ENCODE data around the gene CFAP68.
A peak's percentile ranks its signal among the peaks of the same experiment; 100 is the strongest.

The CFAP68 gene

DNA sequence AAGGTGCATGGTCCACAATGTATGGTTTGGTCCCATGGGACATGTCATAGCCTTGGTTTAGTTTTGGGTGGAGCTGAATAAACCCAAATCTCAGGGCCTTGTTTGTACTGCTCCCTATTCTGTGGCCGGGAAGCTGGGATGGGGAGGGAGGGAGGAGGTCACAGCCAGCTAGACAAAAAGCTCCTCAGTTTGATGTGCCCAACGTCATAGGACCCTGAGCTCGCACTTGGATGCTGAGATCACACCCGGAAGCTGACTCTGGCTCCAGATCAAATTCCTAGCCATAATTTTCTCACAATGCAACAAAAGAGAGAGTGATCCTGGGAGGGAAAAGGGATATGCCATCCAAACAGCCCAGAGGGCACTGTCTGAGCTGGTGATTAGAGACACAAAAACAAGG, 34.7 kb downstream of the CFAP68 start:
- H3K27me3 Mint-ChIP-seq = peaks cover 75 to 87% of the 10 kb centered on the region in 2 donors
- DNase-seq (no peak), ATAC-seq (replicated peaks) (no peak)
- no peak overlapping the region for H3K27ac Mint-ChIP-seq
- no peaks in the 10 kb centered on the region for H3K36me3 Mint-ChIP-seq (ENCODE audit: insufficient read depth)
- no peaks in the 10 kb centered on the region for H3K9me3 Mint-ChIP-seq
- no peak overlapping the region for H3K4me3 Mint-ChIP-seq
- peaks cover 0 to 2% of the 10 kb centered on the region in 2 donors for H3K4me1 Mint-ChIP-seq (ENCODE audit: low read depth in 2 of 2)

DNA sequence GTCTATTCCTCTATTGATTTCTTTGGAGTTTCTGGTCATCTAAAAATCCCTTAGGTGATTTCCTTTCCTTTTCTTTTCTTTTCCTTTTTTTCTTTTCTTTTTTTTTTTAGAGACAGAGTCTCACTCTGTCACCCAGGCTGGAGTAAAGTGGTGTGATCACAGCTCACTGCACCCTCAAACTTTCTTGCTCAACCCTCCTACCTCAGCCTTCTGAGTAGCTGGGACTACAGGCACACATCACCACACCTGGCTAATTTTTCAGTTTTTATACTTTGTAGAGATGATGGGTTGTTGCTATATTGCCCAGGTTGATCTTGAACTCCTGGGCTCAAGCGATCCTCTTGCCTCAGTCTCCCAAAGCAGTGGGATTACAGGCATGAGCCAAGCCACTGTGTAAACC, 37.4 kb downstream of the CFAP68 start:
- Mint-ChIP-seq H3K4me3 (no peak overlapping the region), H3K9me3 (no peaks in the 10 kb centered on the region), H3K36me3 (ENCODE audit: insufficient read depth) (no peaks in the 10 kb centered on the region), H3K27ac (no peak overlapping the region), H3K4me1 (ENCODE audit: low read depth in 2 of 2) (peaks cover 0 to 2% of the 10 kb centered on the region in 2 donors), H3K27me3 (peaks cover 60 to 68% of the 10 kb centered on the region in 2 donors)
- ATAC-seq (replicated peaks) = no peak
- DNase-seq = no peak

DNA sequence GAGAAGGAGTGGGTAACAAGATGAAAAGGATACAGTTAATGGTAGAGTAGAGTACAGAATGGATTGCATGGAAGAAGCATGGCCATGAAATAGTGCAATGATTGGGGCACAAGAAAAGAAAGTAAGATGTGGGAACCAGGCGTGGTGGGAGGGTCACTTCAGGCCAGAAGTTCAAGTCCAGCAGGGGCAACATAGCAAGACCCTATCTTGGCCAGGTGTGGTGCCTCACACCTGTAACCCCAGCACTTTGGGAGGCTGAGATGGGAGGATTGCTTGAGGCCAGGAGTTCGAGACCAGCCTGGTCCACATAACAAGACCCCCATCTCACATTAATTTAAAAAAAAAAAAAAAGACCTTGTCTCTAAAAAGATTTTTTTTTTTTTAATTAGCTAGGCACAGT, 38.0 kb downstream of the CFAP68 start:
- ATAC-seq (replicated peaks) (no peak), DNase-seq (no peak)
- Mint-ChIP-seq H3K27me3 (peaks cover 54 to 63% of the 10 kb centered on the region in 2 donors), H3K36me3 (ENCODE audit: insufficient read depth) (no peaks in the 10 kb centered on the region), H3K9me3 (no peaks in the 10 kb centered on the region), H3K4me1 (ENCODE audit: low read depth in 2 of 2) (peaks cover 0 to 2% of the 10 kb centered on the region in 2 donors), H3K27ac (no peak overlapping the region), H3K4me3 (no peak overlapping the region)

DNA sequence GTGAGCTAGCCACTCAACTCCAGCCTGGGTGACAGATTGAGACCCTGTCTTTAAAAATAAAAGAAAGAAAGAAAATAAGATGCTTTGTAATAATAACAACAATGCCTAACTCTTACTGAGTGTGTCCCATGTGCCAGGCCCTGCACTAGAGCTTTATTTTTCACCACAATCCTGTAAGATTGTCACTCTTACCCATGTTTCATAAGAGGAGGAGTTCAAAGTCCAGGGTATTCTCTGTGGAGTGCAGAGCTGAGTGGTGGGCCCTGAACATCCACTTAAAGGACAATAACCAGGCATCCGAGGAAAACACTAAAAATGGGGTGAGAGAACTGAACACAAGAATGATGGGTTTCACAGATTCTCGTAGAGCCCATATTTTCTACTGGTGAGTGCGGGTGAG, 38.4 kb downstream of the CFAP68 start:
- Mint-ChIP-seq H3K36me3 (ENCODE audit: insufficient read depth) (no peaks in the 10 kb centered on the region), H3K4me3 (no peak overlapping the region), H3K27me3 (peaks cover 54 to 58% of the 10 kb centered on the region in 2 donors), H3K27ac (no peak overlapping the region), H3K4me1 (ENCODE audit: low read depth in 2 of 2) (peaks cover 0 to 2% of the 10 kb centered on the region in 2 donors), H3K9me3 (no peaks in the 10 kb centered on the region)
- ATAC-seq (replicated peaks) = no peak
- no peak for DNase-seq

DNA sequence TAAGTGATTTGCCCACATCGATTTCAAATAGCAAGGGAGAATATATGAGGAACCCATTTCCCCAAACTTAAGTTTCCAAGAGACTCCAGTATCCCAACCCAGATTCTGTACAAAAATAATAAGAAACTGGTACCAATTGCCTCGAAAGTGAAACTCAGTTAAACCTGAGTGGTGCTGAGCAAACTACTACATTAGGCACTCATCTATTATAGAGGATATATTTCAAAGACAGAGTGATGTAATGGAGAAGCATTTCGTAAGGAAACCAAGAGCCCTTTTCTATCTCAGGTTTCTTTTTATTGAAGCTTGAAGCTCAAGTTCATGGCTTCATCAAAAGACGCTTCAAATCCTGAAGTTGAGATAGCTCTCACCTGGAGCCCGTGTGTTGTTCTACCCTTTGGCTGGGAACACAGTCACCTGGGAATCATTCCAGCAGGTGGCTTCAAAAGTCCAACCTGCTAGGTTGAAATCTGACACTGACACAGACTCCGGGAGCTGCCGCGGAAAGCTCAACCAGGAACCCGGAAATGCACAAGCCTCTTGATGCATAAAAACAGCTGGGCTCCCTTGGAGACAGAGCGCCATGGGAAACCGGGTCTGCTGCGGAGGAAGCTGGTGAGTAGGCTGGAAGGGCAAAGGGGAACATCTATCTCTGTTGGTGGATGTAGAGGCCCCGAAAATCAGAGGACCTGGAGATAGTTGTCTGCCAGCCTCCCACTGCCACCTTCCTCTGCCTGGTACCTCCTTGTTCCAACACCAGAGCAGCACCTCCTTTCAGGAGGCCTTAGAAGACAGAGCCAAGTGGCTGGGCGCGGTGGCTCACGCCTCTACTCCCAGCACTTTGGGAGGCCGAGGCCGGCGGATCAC, 39.3 kb downstream of the CFAP68 start, which contains the start of gene C11orf52:
Gene C11orf52 (plus strand): TSS at position 524 of the 867 bp plus-strand sequence. CDS start 60 bp downstream, at position 584.
- Mint-ChIP-seq H3K4me1 (ENCODE audit: low read depth in 2 of 2) (no peaks in the 10 kb centered on the region), H3K9me3 (no peaks in the 10 kb centered on the region), H3K27me3 (peaks cover 47 to 50% of the 10 kb centered on the region in 2 donors), H3K27ac (no peak within 1 kb of the TSS), H3K4me3 (no peak within 1 kb of the TSS), H3K36me3 (ENCODE audit: insufficient read depth) (no peaks in the 10 kb centered on the region)
- ATAC-seq (replicated peaks) = no peak
- DNase-seq = no peak

DNA sequence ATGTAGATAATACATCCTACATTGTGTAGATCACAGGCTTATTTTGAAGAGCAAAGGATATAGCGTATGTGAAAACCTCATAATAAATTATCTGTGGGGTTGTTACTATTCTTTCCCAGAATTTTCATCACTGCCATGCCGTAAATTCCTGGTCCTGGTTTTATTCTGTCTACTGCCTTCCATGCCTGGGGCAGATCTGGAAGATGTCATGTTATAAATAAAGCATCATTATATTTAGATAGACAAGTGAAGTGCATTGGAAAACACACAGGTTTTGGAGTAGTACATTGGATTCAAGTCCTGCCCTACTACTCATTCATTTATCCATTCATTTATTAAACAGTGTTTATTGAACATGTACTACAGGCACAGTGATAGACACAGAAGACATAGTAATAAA, 41.6 kb downstream of the CFAP68 start:
- no peak for ATAC-seq (replicated peaks)
- no peaks in the 10 kb centered on the region for H3K9me3 Mint-ChIP-seq
- H3K4me3 Mint-ChIP-seq = no peak overlapping the region
- no peak overlapping the region for H3K27ac Mint-ChIP-seq
- peaks cover 1 to 2% of the 10 kb centered on the region in 2 donors for H3K4me1 Mint-ChIP-seq (ENCODE audit: low read depth in 2 of 2)
- peaks cover 30 to 31% of the 10 kb centered on the region in 2 donors for H3K27me3 Mint-ChIP-seq
- H3K36me3 Mint-ChIP-seq (ENCODE audit: insufficient read depth) = peaks cover 3% of the 10 kb centered on the region
- DNase-seq = no peak

DNA sequence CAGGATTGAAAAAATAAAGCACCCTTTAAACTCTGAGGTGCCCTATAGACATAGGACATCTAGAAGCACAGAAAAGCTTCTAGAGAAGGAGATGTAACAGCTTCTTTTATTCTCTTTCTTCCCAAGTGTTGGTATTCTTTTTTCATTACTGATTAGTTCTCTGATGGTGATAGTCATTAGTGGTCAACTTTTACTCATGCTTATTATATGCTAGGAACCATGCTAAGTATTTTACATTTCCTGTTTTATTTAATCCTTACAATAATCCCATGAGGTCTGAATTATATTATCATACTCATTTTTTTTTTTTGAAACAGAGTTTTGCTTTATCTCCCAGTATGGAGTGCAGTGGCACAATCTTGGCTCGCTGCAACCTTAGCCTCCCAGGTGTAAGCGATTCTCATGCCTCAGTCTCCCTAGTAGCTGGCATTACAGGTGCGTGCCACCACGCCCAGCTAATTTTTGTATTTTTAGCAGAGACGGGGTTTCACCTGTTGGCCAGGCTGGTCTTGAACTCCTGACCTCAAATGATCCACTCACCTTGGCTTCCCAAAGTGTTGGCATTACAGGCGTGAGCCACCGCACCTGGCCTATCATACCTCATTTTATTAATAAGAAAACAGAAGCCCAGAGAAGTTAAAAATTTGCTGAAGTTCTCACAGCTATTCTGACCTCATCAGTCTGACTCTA, 42.3 kb downstream of the CFAP68 start:
- Mint-ChIP-seq H3K4me1 (ENCODE audit: low read depth in 2 of 2) (peaks cover 2 to 7% of the 10 kb centered on the region in 2 donors), H3K9me3 (no peaks in the 10 kb centered on the region)

DNA sequence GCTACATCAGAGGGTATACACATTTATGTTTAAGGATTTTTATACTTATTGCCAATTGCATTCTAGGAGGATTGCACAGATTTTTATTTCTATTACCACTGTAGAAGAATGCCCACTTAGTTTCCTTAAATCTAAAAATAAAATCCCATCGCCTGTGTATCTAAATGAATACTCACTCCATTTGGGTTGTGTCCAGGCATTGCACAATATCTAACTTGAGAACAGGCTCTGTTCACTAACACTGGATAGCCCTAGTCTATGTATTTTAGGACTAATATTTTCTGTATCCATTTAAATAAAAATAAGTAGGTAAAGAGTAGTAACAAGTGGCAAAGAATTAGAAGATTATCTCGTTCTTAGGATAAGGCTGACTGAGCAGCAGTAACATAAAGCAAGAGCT, 43.5 kb downstream of the CFAP68 start:
- DNase-seq = no peak
- Mint-ChIP-seq H3K27me3 (peaks cover 11 to 14% of the 10 kb centered on the region in 2 donors), H3K27ac (no peak overlapping the region), H3K4me3 (no peak overlapping the region), H3K9me3 (no peaks in the 10 kb centered on the region), H3K36me3 (ENCODE audit: insufficient read depth) (peaks cover 3% of the 10 kb centered on the region), H3K4me1 (ENCODE audit: low read depth in 2 of 2) (peaks cover 2 to 14% of the 10 kb centered on the region in 2 donors)
- no peak for ATAC-seq (replicated peaks)

More for the DNA sequence above, 42.3 kb downstream of the CFAP68 start:
- H3K27me3 Mint-ChIP-seq = peaks cover 22 to 23% of the 10 kb centered on the region in 2 donors
- ATAC-seq (replicated peaks) (no peak), DNase-seq (no peak)
- H3K27ac Mint-ChIP-seq = no peak overlapping the region
- H3K4me3 Mint-ChIP-seq = no peak overlapping the region
- H3K36me3 Mint-ChIP-seq (ENCODE audit: insufficient read depth) = peaks cover 3% of the 10 kb centered on the region

DNA sequence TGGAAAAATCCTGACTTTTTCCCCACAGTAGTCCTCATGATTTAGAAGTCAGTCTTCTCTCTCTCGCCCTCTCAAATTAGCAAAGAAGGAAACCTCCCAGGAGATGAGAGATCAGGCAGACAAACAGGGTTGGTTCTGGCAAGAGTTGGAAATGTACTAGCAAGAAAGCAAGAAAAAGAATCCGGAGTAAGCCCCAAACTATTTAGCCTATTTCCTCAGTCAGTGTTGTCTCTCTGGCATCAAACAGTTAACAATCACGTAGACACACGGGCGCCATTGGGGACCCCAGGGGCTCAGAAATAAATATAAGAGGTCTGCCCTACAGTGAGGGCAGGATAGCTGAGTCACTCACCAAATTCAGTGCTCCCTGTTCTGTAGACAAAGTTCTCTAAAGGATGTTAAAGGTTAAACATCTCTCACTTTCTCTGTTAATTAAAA, 44.0 kb downstream of the CFAP68 start:
- no peak overlapping the region for H3K4me3 Mint-ChIP-seq
- no peak overlapping the region for H3K27ac Mint-ChIP-seq
- ATAC-seq (replicated peaks) (no peak), DNase-seq (no peak)
- H3K4me1 Mint-ChIP-seq (ENCODE audit: low read depth in 2 of 2) = peaks cover 2 to 14% of the 10 kb centered on the region in 2 donors
- peaks cover 3% of the 10 kb centered on the region for H3K36me3 Mint-ChIP-seq (ENCODE audit: insufficient read depth)
- no peaks in the 10 kb centered on the region for H3K9me3 Mint-ChIP-seq
- H3K27me3 Mint-ChIP-seq = peaks cover 8 to 11% of the 10 kb centered on the region in 2 donors

DNA sequence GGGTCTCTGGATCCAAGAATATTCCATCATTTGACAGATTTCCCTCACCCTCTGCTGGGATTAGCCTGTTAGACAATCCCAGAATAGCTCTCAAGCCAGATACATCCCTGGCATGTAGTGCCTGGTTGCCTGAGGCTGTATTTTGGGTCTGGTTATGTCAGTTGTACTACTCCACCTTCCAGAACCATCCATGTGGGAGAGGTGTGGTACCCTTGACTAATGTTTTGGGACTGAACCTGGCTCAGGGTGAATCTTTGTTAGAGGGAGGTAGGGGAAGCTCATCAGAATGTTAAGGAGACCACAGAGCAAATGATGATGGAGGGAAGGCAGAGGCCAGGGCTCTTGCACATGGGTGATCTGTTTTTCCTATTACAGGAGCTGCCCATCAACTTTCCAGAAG, 44.6 kb downstream of the CFAP68 start:
- Mint-ChIP-seq H3K27me3 (peaks cover 8 to 10% of the 10 kb centered on the region in 2 donors), H3K4me3 (no peak overlapping the region), H3K4me1 (ENCODE audit: low read depth in 2 of 2) (peaks cover 2 to 14% of the 10 kb centered on the region in 2 donors), H3K36me3 (ENCODE audit: insufficient read depth) (peaks cover 3% of the 10 kb centered on the region), H3K9me3 (no peaks in the 10 kb centered on the region), H3K27ac (no peak overlapping the region)
- ATAC-seq (replicated peaks) (no peak), DNase-seq (no peak)

DNA sequence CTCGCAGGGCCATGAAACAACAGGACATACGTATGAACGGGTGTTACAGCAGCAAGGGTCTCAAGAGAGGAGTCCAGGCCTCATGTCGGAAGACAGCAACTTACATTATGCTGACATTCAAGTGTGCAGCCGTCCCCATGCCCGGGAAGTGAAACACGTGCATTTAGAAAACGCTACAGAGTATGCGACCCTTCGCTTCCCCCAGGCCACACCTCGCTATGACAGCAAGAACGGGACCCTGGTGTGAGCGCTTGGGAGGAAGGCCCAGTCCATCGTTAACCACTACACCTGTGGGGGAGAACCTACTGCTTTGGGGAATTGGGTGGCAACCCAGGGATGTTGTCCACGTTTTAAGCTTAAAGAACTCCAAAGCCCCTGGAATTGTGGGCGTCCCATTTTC, 46.6 kb downstream of the CFAP68 start:
- H3K4me1 Mint-ChIP-seq (ENCODE audit: low read depth in 2 of 2) = peaks cover 2 to 14% of the 10 kb centered on the region in 2 donors
- DNase-seq = no peak
- peak overlapping the region; percentile 56 to 65 for H3K4me3 Mint-ChIP-seq
- ATAC-seq (replicated peaks) = no peak
- H3K27me3 Mint-ChIP-seq = peaks cover 0 to 1% of the 10 kb centered on the region in 2 donors
- H3K9me3 Mint-ChIP-seq = no peaks in the 10 kb centered on the region
- no peak overlapping the region for H3K27ac Mint-ChIP-seq
- H3K36me3 Mint-ChIP-seq (ENCODE audit: insufficient read depth) = peaks cover 3% of the 10 kb centered on the region

DNA sequence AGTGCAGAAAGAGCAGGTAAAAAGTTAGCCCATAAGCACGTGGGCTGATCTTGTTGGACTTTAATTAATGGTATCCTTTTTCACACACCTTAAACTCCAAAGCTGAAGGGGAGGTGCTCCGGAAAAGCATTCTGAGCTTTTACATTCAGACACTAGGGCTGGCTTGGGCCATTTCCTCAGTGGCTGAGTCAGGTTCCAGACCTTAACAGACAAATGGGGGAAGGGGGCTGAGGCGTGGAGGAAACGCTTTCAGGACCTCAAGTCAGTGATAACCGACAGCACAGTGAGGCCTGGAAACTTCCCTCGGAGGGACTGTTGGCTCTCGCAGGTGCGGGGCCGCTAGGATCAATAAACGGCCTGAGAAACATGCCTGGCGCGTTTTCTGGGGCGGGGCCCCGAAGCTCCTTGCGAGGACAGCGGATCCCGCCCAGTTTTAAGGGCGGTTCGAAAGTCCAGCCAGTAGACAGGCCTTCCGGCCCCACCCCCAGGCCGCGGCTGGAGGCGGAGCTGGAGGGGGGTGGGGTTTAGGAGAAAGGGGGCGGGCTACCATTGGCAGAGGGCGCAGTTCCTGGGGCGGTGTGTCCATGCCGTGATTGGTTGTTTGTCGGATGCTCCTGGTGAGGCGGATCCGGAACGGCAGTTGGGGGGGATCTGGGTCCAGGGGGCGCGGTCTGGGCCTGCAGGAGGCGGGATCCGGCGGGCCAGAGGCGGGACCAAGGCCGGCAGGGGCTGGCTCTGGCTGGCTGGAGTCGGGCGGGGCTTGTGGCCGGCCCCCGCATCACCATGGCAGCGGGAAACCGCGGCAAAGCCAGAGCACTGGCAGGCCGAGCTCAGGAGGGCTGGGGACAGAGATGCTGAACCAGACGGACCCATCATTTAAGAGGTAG, 47.4 kb downstream of the CFAP68 start:
- peak; percentile 85 for ATAC-seq (replicated peaks)

DNA sequence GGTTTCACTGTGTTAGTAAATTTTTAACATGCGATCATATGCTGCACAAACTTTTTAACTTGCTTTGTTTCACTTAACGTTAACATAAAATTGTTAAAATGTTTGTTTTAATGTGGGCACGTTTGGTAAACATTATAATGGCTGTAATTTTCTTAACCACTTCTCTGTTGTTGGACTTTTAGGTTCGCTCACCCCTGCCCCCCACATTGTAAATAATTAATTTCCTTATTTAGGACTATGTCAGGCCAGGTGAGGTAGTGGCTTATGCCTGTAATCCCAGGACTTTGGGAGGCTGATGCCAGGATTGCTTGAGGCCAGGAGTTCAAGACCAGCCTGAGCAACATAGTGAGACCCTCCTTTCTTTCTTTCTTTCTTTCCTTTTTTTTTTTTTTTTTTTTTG, 51.1 kb downstream of the CFAP68 start:
- Mint-ChIP-seq H3K36me3 (ENCODE audit: insufficient read depth) (peaks cover 3% of the 10 kb centered on the region), H3K4me1 (ENCODE audit: low read depth in 2 of 2) (peaks cover 6 to 17% of the 10 kb centered on the region in 2 donors), H3K9me3 (no peaks in the 10 kb centered on the region), H3K27ac (no peak overlapping the region), H3K27me3 (no peaks in the 10 kb centered on the region), H3K4me3 (no peak overlapping the region)
- no peak for DNase-seq
- ATAC-seq (replicated peaks) = no peak

More for the DNA sequence above, 47.4 kb downstream of the CFAP68 start:
- H3K9me3 Mint-ChIP-seq = no peaks in the 10 kb centered on the region
- peak; percentile 95 to 99 (median 98) for DNase-seq
- peak overlapping the region; percentile 78 to 79 for H3K4me3 Mint-ChIP-seq
- H3K27ac Mint-ChIP-seq = peak overlapping the region; percentile 82 to 92
- H3K4me1 Mint-ChIP-seq (ENCODE audit: low read depth in 2 of 2) = peaks cover 2 to 14% of the 10 kb centered on the region in 2 donors
- peaks cover 3% of the 10 kb centered on the region for H3K36me3 Mint-ChIP-seq (ENCODE audit: insufficient read depth)
- no peaks in the 10 kb centered on the region for H3K27me3 Mint-ChIP-seq
